GM12865 (cell line): ENCODE measurements around the gene TIGD6.
A peak's percentile ranks its signal among the peaks of the same experiment; 100 is the strongest.

Source experiments
- DNase-seq: peaks from one replicate; pipeline ENCODE4 v3.0.0; 2010; ENCODE audit warnings: low read depth
- H3K4me3 ChIP-seq: 2 replicates; pipeline ENCODE4 v1.5.1; 2011; ENCODE audit warnings: mild to moderate bottlenecking, low read depth, low read length, control low read depth
- TF ChIP-seq, protein P1 (sequence below): IDR thresholded peaks from 2 replicates; pipeline ENCODE4 v1.5.1; 2011; ENCODE audit warnings: low read length, control low read depth, low read depth, inconsistent platforms; ENCODE audit not compliant: insufficient read depth; ENCODE audit errors: missing control alignments

The TIGD6 gene

GRCh38 chr5:150007050-150007449 is 6.6 kb upstream of the TIGD6 start:
- no peak overlapping the region for H3K4me3 ChIP-seq
- TF ChIP-seq, protein P1, sequence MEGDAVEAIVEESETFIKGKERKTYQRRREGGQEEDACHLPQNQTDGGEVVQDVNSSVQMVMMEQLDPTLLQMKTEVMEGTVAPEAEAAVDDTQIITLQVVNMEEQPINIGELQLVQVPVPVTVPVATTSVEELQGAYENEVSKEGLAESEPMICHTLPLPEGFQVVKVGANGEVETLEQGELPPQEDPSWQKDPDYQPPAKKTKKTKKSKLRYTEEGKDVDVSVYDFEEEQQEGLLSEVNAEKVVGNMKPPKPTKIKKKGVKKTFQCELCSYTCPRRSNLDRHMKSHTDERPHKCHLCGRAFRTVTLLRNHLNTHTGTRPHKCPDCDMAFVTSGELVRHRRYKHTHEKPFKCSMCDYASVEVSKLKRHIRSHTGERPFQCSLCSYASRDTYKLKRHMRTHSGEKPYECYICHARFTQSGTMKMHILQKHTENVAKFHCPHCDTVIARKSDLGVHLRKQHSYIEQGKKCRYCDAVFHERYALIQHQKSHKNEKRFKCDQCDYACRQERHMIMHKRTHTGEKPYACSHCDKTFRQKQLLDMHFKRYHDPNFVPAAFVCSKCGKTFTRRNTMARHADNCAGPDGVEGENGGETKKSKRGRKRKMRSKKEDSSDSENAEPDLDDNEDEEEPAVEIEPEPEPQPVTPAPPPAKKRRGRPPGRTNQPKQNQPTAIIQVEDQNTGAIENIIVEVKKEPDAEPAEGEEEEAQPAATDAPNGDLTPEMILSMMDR = no peak
- DNase-seq = no peak

DNA sequence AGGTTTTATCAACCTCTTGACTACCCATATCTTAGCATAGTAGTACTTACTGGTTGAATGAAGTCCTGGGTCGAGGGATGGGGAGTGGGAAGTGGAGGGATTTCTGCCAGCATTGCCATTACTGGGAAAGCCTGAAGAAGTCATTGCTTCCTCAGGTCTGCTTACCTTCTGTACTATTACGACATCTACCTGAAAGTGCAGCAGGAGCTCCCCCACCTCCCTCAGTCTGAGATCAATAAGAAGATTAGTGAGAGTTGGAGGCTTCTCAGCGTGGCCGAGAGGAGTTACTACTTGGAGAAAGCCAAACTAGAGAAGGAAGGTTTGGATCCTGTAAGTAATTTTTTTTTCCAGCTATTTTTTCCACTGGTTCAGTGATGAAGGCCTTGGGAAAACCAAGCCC is 5.9 kb upstream of the TIGD6 start:
- TF ChIP-seq, protein P1 = no peak
- no peak overlapping the region for H3K4me3 ChIP-seq
- no peak for DNase-seq

DNA sequence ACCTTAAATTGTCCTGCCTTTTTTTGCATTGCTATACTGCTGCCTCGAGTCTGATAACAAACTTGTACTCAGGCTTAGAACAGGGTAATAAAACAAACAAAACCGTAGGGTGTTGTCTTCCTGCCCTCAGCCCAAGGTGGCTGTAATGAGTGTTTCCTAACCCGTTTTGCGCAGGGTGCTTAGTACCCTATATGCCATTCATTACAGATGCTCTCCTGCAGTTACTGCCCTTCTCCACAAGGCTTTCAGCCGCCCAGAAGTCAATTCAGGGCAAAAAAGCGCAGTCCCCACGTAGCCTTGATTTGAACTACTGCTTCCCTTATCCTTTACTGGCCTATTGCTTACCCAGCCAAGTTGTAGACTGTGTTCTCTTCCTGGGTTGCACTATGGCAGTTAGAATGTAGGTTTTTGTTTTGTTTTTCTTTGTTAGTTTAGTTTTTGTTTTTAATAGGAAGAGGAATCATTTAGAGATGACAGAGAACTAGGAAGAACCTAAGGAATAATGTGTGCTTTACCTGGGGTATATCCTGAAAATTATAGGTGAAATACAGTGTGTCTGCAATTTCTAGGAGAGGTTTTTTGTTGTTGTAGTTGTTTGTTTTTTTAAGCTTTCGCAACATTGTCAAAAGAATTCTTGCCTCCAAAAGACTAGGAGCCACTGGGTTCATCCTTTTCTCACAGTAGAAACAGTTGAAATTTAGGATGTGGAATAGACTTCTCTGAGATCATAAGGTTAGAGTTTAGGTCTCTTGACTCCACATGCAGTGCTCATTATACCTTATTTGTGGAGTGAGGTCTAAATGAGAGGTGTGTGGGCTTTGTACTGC is 1.4 kb upstream of the TIGD6 start:
- DNase-seq = peak; percentile 86
- H3K4me3 ChIP-seq = peak overlapping the region; percentile 66
- TF ChIP-seq, protein P1 = peak; percentile 63

DNA sequence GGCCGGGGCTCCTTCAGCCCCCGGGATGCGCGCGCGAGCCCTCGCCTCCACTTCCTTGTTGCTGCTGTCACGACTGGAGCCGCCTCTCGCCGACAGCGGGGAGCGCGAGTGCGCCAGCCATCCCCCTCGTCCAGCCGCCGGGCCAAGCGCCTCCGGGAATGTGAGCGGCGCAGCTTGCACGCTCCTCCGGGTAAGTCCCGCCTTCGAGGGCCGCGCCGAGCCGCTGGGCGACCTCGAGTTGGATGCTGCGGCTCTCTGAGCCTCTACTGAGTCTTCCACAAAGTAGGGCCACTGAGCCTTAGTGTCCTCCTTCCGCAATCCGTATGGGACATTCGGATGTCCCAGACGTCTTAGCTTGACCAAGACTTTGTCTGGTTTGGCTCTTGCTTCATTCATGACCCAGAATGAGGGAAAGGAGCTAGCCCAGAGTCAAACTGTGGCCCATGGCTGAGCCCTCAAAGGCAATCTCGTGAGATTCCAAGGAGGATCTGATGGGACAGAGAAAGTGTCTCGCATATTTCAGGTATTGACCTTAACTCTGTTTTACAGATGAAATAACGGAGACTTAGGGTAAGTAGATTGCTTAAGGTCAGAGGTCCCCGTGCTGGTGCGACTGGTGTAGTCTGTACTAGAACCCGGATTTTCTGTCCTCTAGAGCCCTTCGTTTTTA is 671 bp upstream of the TIGD6 start:
- H3K4me3 ChIP-seq = peak overlapping the region; percentile 66
- peak; percentile 52 for DNase-seq
- TF ChIP-seq, protein P1 = no peak

- H3K4me3 ChIP-seq = peak overlapping the region; percentile 66
- TF ChIP-seq, protein P1 = no peak
- DNase-seq = no peak
These were observed 593 bp downstream of the TIGD6 start for GRCh38 chr5:149999866-150000255.

- DNase-seq = peak; percentile 38
- H3K4me3 ChIP-seq = peak overlapping the region; percentile 66
- TF ChIP-seq, protein P1 = no peak
These were observed 1.1 kb downstream of the TIGD6 start for GRCh38 chr5:149999359-149999758.

GRCh38 chr5:149998281-149998680 is 2.2 kb downstream of the TIGD6 start:
- DNase-seq = no peak
- TF ChIP-seq, protein P1 = no peak
- no peak overlapping the region for H3K4me3 ChIP-seq
